BLaER1 (cell line): ENCODE results near the gene PDIA4.

ENCODE experiments used
- H3K27ac ChIP-seq: shearing (Covaris generic); formaldehyde crosslinking; 2 replicates; pipeline ENCODE4 v1.8.1; 2022
- H3K27me3 ChIP-seq: shearing (Covaris generic); formaldehyde crosslinking; 2 replicates; pipeline ENCODE4 v1.8.1; 2022
- H3K36me3 ChIP-seq: shearing (Covaris generic); formaldehyde crosslinking; 2 replicates; pipeline ENCODE4 v1.8.1; 2022
- H3K4me1 ChIP-seq: shearing (Covaris generic); formaldehyde crosslinking; 2 replicates; pipeline ENCODE4 v1.8.1; 2022
- H3K4me2 ChIP-seq: shearing (Covaris generic); formaldehyde crosslinking; 2 replicates; pipeline ENCODE4 v1.8.1; 2022
- H3K4me3 ChIP-seq: shearing (Covaris generic); formaldehyde crosslinking; 2 replicates; pipeline ENCODE4 v1.8.1; 2022
- H3K9ac ChIP-seq: shearing (Covaris generic); formaldehyde crosslinking; 2 replicates; pipeline ENCODE4 v1.8.1; 2022
- H3K9me3 ChIP-seq: shearing (Covaris generic); formaldehyde crosslinking; 2 replicates; pipeline ENCODE4 v1.8.1; 2022
- H4K20me1 ChIP-seq: shearing (Covaris generic); formaldehyde crosslinking; 2 replicates; pipeline ENCODE4 v1.8.1; 2022
- Cebpa-rat ChIP-seq: shearing (Covaris generic); IDR thresholded peaks from 2 replicates; pipeline ENCODE4 v1.8.1; 2022

Gene PDIA4, protein sequence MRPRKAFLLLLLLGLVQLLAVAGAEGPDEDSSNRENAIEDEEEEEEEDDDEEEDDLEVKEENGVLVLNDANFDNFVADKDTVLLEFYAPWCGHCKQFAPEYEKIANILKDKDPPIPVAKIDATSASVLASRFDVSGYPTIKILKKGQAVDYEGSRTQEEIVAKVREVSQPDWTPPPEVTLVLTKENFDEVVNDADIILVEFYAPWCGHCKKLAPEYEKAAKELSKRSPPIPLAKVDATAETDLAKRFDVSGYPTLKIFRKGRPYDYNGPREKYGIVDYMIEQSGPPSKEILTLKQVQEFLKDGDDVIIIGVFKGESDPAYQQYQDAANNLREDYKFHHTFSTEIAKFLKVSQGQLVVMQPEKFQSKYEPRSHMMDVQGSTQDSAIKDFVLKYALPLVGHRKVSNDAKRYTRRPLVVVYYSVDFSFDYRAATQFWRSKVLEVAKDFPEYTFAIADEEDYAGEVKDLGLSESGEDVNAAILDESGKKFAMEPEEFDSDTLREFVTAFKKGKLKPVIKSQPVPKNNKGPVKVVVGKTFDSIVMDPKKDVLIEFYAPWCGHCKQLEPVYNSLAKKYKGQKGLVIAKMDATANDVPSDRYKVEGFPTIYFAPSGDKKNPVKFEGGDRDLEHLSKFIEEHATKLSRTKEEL

DNA sequence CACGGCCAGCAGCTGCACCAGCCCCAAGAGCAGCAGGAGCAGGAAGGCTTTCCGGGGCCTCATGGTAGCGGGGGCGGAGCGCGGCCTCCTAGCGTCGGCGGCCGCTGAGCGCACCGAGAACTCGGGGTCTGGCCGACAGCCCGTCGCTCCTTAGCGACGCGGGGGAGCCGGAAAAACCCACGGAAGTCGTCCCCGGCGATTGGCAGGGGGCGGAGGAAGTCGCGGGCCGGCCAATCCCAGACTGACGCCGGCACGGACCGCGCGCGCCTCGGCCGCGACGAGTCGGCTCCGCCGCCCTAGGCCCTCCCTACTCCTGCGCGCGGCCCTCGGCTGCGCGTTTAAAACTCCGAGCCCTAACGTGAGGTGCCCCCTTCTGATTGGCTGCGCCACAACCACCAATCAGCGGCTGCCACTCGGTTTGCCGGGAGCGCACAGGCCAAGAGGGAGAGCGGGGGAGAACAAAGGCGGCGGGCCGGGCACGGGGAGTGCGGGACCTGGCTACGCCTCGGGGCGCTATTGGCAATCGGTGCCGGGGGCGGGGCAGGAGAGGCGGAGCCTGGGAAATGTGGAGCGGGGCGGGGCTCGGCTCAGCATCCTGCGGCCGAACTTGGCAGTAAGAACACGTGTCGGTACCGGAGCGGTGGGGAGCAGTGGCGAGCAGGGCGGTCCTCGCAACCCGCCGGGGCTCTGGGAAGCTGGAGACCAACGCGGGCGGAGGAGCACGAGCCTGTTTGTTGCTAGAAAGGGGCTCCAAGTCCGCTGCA is at the start of gene PDIA4:
Gene PDIA4, minus strand, starts transcription at position 160 of the 764 bp plus-strand sequence. Its CDS starts 97 bp downstream, at position 63.
- peaks cover 16% of the 10 kb centered on the region for H3K36me3 ChIP-seq
- H3K27me3 ChIP-seq: no peaks in the 10 kb centered on the region
- H3K27ac ChIP-seq: peak within 1 kb of the TSS; percentile 95
- H3K9me3 ChIP-seq: no peaks in the 10 kb centered on the region
- TF ChIP-seq Cebpa-rat: no peak
- peaks cover 34% of the 10 kb centered on the region for H4K20me1 ChIP-seq
- peaks cover 34% of the 10 kb centered on the region for H3K4me1 ChIP-seq
- H3K4me2 ChIP-seq: peak within 1 kb of the TSS; percentile 91
- H3K4me3 ChIP-seq: peak within 1 kb of the TSS; percentile 88
- H3K9ac ChIP-seq: peak within 1 kb of the TSS; percentile 97

- no peak overlapping the region for H3K9ac ChIP-seq
- peaks cover under 1% of the 10 kb centered on the region; the same call in 1 of the 2 replicates for H3K4me1 ChIP-seq
- no peak overlapping the region for H3K4me3 ChIP-seq
- H3K27ac ChIP-seq: no peak overlapping the region
- TF ChIP-seq Cebpa-rat: no peak
- peaks cover 22% of the 10 kb centered on the region for H3K9me3 ChIP-seq
- H4K20me1 ChIP-seq: no peaks in the 10 kb centered on the region
- peaks cover 90% of the 10 kb centered on the region for H3K36me3 ChIP-seq
- H3K4me2 ChIP-seq: no peak overlapping the region
- H3K27me3 ChIP-seq: no peaks in the 10 kb centered on the region
These were observed 49.3 kb upstream of the PDIA4 start for GRCh38 chr7:149077594-149077993.

DNA sequence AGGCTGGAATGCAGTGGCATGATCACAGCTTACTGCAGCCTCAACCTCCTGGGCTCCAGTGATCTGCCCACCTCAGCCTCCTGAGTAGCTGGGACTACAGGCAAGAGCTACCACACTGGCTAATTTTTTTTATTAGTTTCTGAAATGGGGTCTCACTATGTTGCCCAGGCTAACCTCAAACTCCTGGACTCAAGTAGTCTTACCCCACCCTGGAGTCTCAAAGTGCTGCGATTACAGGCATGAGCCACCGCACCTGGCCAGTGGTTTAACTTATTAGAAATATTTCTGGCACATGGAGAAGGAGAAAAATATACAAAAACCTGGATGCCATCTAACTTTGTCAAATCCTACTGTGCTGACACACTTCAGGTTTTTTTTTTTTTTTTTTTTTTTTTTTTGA is 47.0 kb upstream of the PDIA4 start:
- Histone ChIP-seq H3K9ac (no peak overlapping the region), H3K4me3 (no peak overlapping the region), H3K27ac (no peak overlapping the region), H3K4me2 (no peak overlapping the region), H3K36me3 (peaks cover 92% of the 10 kb centered on the region), H3K9me3 (peaks cover 23% of the 10 kb centered on the region; the same call in 1 of the 2 replicates), H4K20me1 (no peaks in the 10 kb centered on the region), H3K27me3 (no peaks in the 10 kb centered on the region), H3K4me1 (peaks cover 22% of the 10 kb centered on the region)
- no peak for TF ChIP-seq Cebpa-rat

DNA sequence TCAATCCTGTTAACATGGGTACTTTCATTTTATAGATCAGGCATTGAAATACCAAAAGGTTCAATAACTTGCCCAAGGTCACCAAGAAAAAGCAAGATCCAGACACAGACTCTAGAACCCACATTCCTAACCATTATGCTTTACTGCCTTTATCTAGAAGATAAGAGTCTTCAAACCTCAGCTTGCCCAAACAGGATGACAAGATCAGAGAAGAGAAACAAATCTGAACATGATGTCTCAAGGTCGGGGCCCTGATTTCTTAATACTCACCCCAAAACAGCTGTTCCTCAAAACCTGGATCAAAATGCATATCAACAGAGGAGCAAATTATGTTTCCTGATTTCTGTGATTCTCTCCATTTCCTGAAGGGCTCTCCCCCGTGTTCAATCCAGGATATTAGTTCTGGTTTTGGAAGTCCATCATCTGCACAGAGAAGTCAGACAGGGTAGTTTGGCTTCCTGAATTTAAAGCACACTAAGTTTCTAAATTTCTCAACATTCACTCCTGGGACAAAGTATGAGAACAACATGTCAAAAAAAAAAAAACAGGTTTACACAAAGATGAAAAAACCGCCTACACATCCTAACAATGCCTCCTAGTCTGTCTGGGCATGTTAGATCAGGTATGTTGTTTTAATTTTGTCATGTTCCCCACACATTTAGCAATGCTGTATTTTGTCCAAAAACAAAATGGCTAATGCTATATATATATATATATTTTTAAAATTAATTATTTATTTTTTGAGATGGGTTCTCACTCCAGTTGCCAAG is 46.0 kb upstream of the PDIA4 start:
- H3K9me3 ChIP-seq: peaks cover 18% of the 10 kb centered on the region; the same call in 1 of the 2 replicates
- H3K4me3 ChIP-seq: no peak overlapping the region
- H3K4me2 ChIP-seq: no peak overlapping the region
- no peak overlapping the region for H3K27ac ChIP-seq
- no peaks in the 10 kb centered on the region for H4K20me1 ChIP-seq
- TF ChIP-seq Cebpa-rat: no peak
- H3K36me3 ChIP-seq: peaks cover 91% of the 10 kb centered on the region
- H3K27me3 ChIP-seq: no peaks in the 10 kb centered on the region
- peaks cover 31% of the 10 kb centered on the region for H3K4me1 ChIP-seq
- H3K9ac ChIP-seq: no peak overlapping the region

- Histone ChIP-seq H3K36me3 (peaks cover 83% of the 10 kb centered on the region), H3K4me3 (peak overlapping the region; percentile 26), H3K9me3 (peaks cover 18% of the 10 kb centered on the region; the same call in 1 of the 2 replicates), H3K4me1 (peaks cover 38% of the 10 kb centered on the region), H4K20me1 (no peaks in the 10 kb centered on the region), H3K4me2 (peak overlapping the region; percentile 61), H3K27ac (peak overlapping the region; percentile 73), H3K9ac (no peak overlapping the region), H3K27me3 (no peaks in the 10 kb centered on the region)
- TF ChIP-seq Cebpa-rat: no peak
These were observed 44.1 kb upstream of the PDIA4 start for GRCh38 chr7:149072438-149072775.

- H3K4me2 ChIP-seq: peak overlapping the region; percentile 61
These were observed 43.5 kb upstream of the PDIA4 start for GRCh38 chr7:149071641-149072437.

DNA sequence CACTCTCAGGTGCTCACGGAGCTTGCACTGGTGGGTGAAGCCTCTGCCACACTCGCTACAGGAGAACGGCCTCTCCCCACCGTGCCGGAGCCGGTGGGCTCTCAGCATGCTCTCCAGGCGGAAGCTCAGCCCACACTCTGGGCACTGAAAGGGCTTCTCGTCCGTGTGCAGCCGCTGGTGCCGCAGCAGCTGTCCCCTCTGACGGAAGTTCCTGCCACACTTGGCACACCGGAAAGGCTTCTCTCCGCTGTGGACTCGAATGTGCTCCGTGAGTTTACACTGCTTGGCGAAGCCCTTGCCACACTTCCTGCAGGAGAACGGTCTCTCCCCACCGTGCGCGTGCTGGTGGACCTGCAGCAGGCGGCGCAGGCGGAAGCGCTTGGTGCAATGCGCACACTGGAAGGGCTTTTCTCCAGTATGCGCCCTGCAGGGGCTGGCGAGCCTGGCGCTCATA is 42.9 kb upstream of the PDIA4 start:
- Histone ChIP-seq H3K4me3 (no peak overlapping the region), H3K27me3 (no peaks in the 10 kb centered on the region), H3K27ac (peak overlapping the region; percentile 73), H3K4me2 (peak overlapping the region; percentile 61), H4K20me1 (no peaks in the 10 kb centered on the region), H3K36me3 (peaks cover 82% of the 10 kb centered on the region), H3K9me3 (peaks cover 18% of the 10 kb centered on the region; the same call in 1 of the 2 replicates), H3K9ac (no peak overlapping the region), H3K4me1 (peaks cover 42% of the 10 kb centered on the region)
- TF ChIP-seq Cebpa-rat: no peak

More at GRCh38 chr7:149071641-149072437, 43.5 kb upstream of the PDIA4 start:
- Histone ChIP-seq H3K4me1 (peaks cover 38% of the 10 kb centered on the region), H3K27ac (peak overlapping the region; percentile 73), H3K27me3 (no peaks in the 10 kb centered on the region), H3K4me3 (peak overlapping the region; percentile 26), H4K20me1 (no peaks in the 10 kb centered on the region), H3K9ac (no peak overlapping the region), H3K9me3 (peaks cover 18% of the 10 kb centered on the region; the same call in 1 of the 2 replicates), H3K36me3 (peaks cover 83% of the 10 kb centered on the region)
- no peak for TF ChIP-seq Cebpa-rat

DNA sequence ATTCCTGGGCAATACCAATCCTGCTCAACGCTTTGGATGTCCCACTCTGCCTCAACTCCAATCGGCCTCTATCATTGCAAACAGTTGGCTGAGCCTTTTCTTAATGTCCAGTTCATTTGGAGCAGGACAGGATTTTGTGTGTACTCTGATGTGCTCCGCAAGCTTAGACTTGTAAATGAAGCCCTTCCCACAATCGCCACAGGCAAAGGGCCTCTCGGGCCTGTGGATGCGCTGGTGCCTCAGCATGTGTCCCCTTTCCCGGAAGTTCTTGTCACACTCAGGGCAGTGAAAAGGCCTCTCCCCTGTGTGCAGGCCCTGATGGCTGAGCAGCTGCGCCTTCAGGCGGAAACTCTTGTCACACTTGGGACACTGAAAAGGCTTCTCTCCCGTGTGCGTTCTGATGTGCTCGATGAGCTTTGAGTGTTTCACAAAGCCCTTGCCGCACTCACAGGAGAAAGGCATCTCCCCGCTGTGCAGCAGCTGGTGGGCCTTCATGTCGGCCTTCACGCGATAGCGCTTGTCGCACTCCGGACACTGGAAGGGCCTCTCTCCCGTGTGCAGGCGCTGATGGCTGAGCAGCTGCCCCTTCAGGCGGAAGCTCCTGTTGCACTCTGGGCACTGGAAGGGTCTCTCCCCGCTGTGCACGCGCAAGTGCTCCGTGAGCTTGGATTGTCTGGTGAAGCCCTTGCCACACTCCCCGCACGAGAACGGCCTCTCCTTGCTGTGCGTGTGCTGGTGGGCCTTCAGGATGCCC is 42.2 kb upstream of the PDIA4 start:
- Histone ChIP-seq H3K36me3 (peaks cover 77% of the 10 kb centered on the region), H3K27me3 (no peaks in the 10 kb centered on the region), H3K4me3 (no peak overlapping the region)

More for the DNA sequence above, 42.2 kb upstream of the PDIA4 start:
- H3K9me3 ChIP-seq: peaks cover 18% of the 10 kb centered on the region; the same call in 1 of the 2 replicates
- no peak for TF ChIP-seq Cebpa-rat
- H3K4me1 ChIP-seq: peaks cover 45% of the 10 kb centered on the region
- H4K20me1 ChIP-seq: no peaks in the 10 kb centered on the region
- no peak overlapping the region for H3K9ac ChIP-seq
- H3K27ac ChIP-seq: 0 out of 2 replicates have a peak overlapping the region, but pooled peaks have one; percentile 73
- no peak overlapping the region for H3K4me2 ChIP-seq
